Panc1 (cell line): ENCODE data around the gene RASA3. TPM values are rescaled to one million over a fixed set of nuclear protein-coding genes. Genes with fewer than 3 reads are reported as not detected.

Experiments
- ATAC-seq: fragments of 200-7000 bp; cut with Tn5 transposase; 2 replicates; pipeline ENCODE4 v1.9.1; 2020; ENCODE audit warnings: mild to moderate bottlenecking, moderate library complexity
- BruUV-seq: library from RNA; stranded (reverse); fragments of 400-500 nt; replicated peaks from 2 replicates; lab custom pipeline; 2021; lab: Mats Ljungman, UMichigan
- CTCF ChIA-PET: fragments of 300-600 bp; sonication (Branson Sonifier 250); formaldehyde crosslinking; loops from one replicate; lab custom pipeline; 2022; ENCODE audit warnings: antibody characterized with exemption; lab: Charles Lee
- POLR2A ChIA-PET: fragments of 300-600 bp; sonication (Branson Sonifier 250); formaldehyde crosslinking; loops from one replicate; lab custom pipeline; 2022; ENCODE audit warnings: antibody characterized with exemption; lab: Charles Lee
- DNase-seq: peaks from one replicate; pipeline ENCODE4 v3.0.0-alpha.2; 2010; ENCODE audit warnings: low read depth, low spot score
- H3K27ac ChIP-seq: 2 replicates; pipeline ENCODE4 v1.5.1; 2011; ENCODE audit warnings: mild to moderate bottlenecking, low read length, inconsistent platforms
- H3K27me3 ChIP-seq: fragments of 200-500 bp; sonication (Bioruptor generic); 2 replicates; pipeline ENCODE4 v1.6.0; 2014; ENCODE audit warnings: low read length, inconsistent platforms; ENCODE audit not compliant: control insufficient read depth, insufficient read depth
- H3K36me3 ChIP-seq: fragments of 200-500 bp; sonication (Bioruptor generic); 2 replicates; pipeline ENCODE4 v1.5.1; 2014; ENCODE audit warnings: inconsistent platforms, mild to moderate bottlenecking, low read length, moderate library complexity; ENCODE audit not compliant: control insufficient read depth, insufficient read depth
- H3K4me1 ChIP-seq: 2 replicates; pipeline ENCODE4 v1.5.1; 2011; ENCODE audit warnings: inconsistent platforms, mild to moderate bottlenecking, low read length, moderate library complexity; ENCODE audit not compliant: control insufficient read depth, insufficient read depth
- H3K4me3 ChIP-seq, 2 experiments: 2 replicates each; pipeline ENCODE4 v1.5.1; 2011 to 2012; ENCODE audit warnings: low read depth in 2 of 2, low read length in 2 of 2, mild to moderate bottlenecking in 2 of 2, inconsistent platforms in 1 of 2, moderate library complexity in 1 of 2
- H3K9me3 ChIP-seq: fragments of 200-500 bp; sonication (Bioruptor generic); 2 replicates; pipeline ENCODE4 v1.5.1; 2014; ENCODE audit warnings: low read depth, mild to moderate bottlenecking, inconsistent platforms, low read length, moderate library complexity; ENCODE audit not compliant: control insufficient read depth, insufficient read depth
- POLR2AphosphoS5 ChIP-seq: IDR thresholded peaks from 2 replicates; pipeline ENCODE4 v1.6.1; 2012; ENCODE audit warnings: mild to moderate bottlenecking, low read depth, low read length, moderate library complexity
- SIN3A ChIP-seq: IDR thresholded peaks from 2 replicates; pipeline ENCODE4 v1.6.1; 2012; ENCODE audit warnings: low read depth, mild to moderate bottlenecking, low read length, moderate library complexity, borderline replicate concordance; ENCODE audit not compliant: insufficient read depth
- TCF7L2 ChIP-seq: IDR thresholded peaks from 2 replicates; pipeline ENCODE4 v1.6.1; 2011; ENCODE audit warnings: mild to moderate bottlenecking, low read depth, low read length, inconsistent platforms
- in situ Hi-C: cut with HindIII; loops from 2 replicates; pipeline ENCODE4 v1.10.0; 2016; ENCODE audit warnings: low sequenced_read_pairs, low pct_unique_long_range_greater_than_20kb
- intact Hi-C: fragments of 100-400 bp; cut with micrococcal nuclease; formaldehyde crosslinking; loops from one replicate; pipeline ENCODE4 v1.10.0; 2022; ENCODE audit not compliant: unreplicated experiment
- total RNA-seq: library from RNA; stranded (reverse); gene quantifications from one replicate; pipeline ENCODE4 v1.2.1, GENCODE V29; 2021; ENCODE audit not compliant: unreplicated experiment
- TF ChIP-seq, protein P1 (sequence below), 2 experiments: IDR thresholded peaks; 2 replicates each; pipeline ENCODE4 v1.6.1; 2011 to 2012; ENCODE audit warnings: low read depth in 2 of 2, control low read depth in 1 of 2, low read length in 1 of 2, mild to moderate bottlenecking in 1 of 2, moderate library complexity in 1 of 2; ENCODE audit not compliant: insufficient read depth in 1 of 2
- TF ChIP-seq, protein P2 (sequence below): fragments of 450-650 bp; IDR thresholded peaks from 2 replicates; pipeline ENCODE4 v1.5.1; 2017; ENCODE audit warnings: mild to moderate bottlenecking

The RASA3 gene
- total RNA-seq, 1 experiment from 2014 or later: 33.7 TPM

DNA sequence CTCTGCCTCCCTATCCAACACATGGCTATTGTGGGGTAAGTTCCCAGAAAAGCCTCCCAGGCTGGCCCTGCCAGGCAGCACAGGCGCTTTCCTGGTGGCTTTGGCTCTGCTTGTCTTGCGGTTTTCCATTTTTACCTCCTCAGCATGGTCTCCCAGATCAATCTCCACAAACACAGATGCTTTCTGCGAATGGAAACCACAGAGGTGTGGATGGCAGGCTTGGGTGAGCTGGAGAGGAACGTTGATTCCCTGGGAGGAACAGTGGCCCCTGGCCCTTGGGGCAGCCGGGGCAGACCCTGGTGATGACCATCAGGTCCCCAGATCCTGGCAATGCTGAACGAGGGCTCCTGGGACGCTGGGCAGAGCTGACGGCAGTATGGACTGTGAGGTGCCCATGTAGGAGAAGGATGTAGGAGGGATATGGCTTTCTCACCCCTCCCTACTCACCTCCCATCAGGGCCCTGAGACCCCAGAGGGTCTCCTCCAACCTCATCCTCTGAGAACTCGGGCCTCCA lies 165.2 kb downstream of the RASA3 start:
- TF ChIP-seq, protein P1, sequence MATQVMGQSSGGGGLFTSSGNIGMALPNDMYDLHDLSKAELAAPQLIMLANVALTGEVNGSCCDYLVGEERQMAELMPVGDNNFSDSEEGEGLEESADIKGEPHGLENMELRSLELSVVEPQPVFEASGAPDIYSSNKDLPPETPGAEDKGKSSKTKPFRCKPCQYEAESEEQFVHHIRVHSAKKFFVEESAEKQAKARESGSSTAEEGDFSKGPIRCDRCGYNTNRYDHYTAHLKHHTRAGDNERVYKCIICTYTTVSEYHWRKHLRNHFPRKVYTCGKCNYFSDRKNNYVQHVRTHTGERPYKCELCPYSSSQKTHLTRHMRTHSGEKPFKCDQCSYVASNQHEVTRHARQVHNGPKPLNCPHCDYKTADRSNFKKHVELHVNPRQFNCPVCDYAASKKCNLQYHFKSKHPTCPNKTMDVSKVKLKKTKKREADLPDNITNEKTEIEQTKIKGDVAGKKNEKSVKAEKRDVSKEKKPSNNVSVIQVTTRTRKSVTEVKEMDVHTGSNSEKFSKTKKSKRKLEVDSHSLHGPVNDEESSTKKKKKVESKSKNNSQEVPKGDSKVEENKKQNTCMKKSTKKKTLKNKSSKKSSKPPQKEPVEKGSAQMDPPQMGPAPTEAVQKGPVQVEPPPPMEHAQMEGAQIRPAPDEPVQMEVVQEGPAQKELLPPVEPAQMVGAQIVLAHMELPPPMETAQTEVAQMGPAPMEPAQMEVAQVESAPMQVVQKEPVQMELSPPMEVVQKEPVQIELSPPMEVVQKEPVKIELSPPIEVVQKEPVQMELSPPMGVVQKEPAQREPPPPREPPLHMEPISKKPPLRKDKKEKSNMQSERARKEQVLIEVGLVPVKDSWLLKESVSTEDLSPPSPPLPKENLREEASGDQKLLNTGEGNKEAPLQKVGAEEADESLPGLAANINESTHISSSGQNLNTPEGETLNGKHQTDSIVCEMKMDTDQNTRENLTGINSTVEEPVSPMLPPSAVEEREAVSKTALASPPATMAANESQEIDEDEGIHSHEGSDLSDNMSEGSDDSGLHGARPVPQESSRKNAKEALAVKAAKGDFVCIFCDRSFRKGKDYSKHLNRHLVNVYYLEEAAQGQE (IDR thresholded peaks at IDR 0.05; ENCODE audit: insufficient read depth in 1 of 2, low read depth in 2 of 2, low read length in 1 of 2): no peak
- no peak for TF ChIP-seq SIN3A
- no peak for TF ChIP-seq POLR2AphosphoS5
- TF ChIP-seq TCF7L2: no peak
- Histone ChIP-seq H3K36me3 (no peaks in the 10 kb centered on the region), H3K4me3 (no peak overlapping the region), H3K9me3 (no peaks in the 10 kb centered on the region), H3K27me3 (no peaks in the 10 kb centered on the region), H3K4me1 (0 out of 2 replicates have a peak, but pooled peaks cover 4% of the 10 kb centered on the region), H3K27ac (no peak overlapping the region)
- in situ Hi-C loops: no loop called here
- ChIA-PET CTCF (no interaction called here), POLR2A (no interaction called here)
- intact Hi-C loops: no loop called here
- DNase-seq: no peak
- ATAC-seq: no peak
- no TSS peak for BruUV-seq

DNA sequence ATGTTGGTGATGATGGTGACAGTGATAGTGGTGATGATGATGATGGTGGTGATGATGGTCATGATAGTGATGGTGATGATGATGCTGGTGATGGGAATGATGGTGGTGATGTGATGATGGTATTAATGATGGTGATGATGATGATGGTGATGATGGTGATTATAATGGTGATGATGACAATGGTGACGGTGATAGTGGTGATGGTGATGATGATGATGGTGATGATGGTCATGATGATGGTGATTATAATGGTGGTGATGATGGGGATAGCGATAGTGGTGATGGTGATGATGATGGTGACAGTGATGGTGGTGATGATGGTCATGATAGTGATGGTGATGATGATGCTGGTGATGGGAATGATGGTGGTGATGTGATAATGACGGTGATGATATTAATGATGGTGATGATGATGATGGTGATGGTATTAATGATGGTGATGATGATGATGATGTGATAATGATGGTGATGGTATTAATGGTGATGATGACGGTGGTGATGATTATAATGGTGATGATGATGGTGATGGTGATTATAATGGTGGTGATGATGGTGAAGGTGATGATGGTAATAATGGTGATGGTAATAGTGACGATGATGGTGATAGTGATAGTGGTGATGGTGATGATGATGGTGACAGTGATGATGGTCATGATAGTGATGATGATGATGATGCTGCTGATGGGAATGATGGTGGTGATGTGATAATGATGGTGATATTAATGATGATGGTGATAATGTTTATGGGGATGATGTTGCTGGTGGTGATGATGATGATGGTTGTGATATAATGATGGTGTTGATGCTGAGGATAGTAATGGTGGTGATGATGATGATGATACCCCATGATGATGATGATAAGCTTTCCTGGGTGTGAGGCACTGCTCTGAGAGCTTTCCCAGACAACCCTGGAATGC lies 166.2 kb downstream of the RASA3 start:
- H3K27ac ChIP-seq: no peak overlapping the region
- in situ Hi-C loops: no loop called here
- 0 out of 2 replicates have a peak, but pooled peaks cover 3% of the 10 kb centered on the region for H3K4me1 ChIP-seq
- TF ChIP-seq, protein P2, sequence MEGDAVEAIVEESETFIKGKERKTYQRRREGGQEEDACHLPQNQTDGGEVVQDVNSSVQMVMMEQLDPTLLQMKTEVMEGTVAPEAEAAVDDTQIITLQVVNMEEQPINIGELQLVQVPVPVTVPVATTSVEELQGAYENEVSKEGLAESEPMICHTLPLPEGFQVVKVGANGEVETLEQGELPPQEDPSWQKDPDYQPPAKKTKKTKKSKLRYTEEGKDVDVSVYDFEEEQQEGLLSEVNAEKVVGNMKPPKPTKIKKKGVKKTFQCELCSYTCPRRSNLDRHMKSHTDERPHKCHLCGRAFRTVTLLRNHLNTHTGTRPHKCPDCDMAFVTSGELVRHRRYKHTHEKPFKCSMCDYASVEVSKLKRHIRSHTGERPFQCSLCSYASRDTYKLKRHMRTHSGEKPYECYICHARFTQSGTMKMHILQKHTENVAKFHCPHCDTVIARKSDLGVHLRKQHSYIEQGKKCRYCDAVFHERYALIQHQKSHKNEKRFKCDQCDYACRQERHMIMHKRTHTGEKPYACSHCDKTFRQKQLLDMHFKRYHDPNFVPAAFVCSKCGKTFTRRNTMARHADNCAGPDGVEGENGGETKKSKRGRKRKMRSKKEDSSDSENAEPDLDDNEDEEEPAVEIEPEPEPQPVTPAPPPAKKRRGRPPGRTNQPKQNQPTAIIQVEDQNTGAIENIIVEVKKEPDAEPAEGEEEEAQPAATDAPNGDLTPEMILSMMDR: no peak
- TF ChIP-seq, protein P1 (IDR thresholded peaks at IDR 0.05; ENCODE audit: insufficient read depth in 1 of 2, low read depth in 2 of 2, low read length in 1 of 2): no peak
- no peak for TF ChIP-seq SIN3A
- no peak for TF ChIP-seq TCF7L2
- TF ChIP-seq POLR2AphosphoS5: no peak; the same call in 1 of the 2 replicates
- intact Hi-C loops: no loop called here
- no peaks in the 10 kb centered on the region for H3K27me3 ChIP-seq
- POLR2A ChIA-PET: no interaction called here
- H3K36me3 ChIP-seq: no peaks in the 10 kb centered on the region
- no peak overlapping the region for H3K4me3 ChIP-seq
- ATAC-seq: no peak
- no TSS peak for BruUV-seq
- CTCF ChIA-PET: no interaction called here
- H3K9me3 ChIP-seq: no peaks in the 10 kb centered on the region
- no peak for DNase-seq
